ENCODE results near the gene RTN4R. TPM values are rescaled to one million over a fixed set of nuclear protein-coding genes. Genes with fewer than 3 reads are reported as not detected.

Gene RTN4R
- total RNA-seq, 4 donors from 2014 or later, result 5.0 to 12.9 TPM; not detected in 2

- intact Hi-C loops (cut with DNase I; ENCODE audit: low total_unique reads), result no loop called here
Observed at GRCh38 chr22:20259327-20259688, 8.8 kb downstream of the RTN4R start.

GRCh38 chr22:20258584-20259326, 9.4 kb downstream of the RTN4R start:
- no peak for TF ChIP-seq POLR2A (IDR thresholded peaks at IDR 0.05)
- TF ChIP-seq CTCF (IDR thresholded peaks at IDR 0.05), result no peak
- intact Hi-C loops (cut with DNase I; ENCODE audit: low total_unique reads), result no loop called here
- H3K9me3 ChIP-seq, result no peaks in the 10 kb centered on the region
- no peak overlapping the region for H3K27ac ChIP-seq
- H3K4me1 ChIP-seq, result no peaks in the 10 kb centered on the region
- no peak for DNase-seq
- no peaks in the 10 kb centered on the region for H3K27me3 ChIP-seq
- no peak overlapping the region for H3K4me3 ChIP-seq
- no peaks in the 10 kb centered on the region for H3K36me3 ChIP-seq

More at GRCh38 chr22:20259327-20259688, 8.8 kb downstream of the RTN4R start:
- DNase-seq, result no peak
- H3K9me3 ChIP-seq, result no peaks in the 10 kb centered on the region
- H3K4me1 ChIP-seq, result no peaks in the 10 kb centered on the region
- no peaks in the 10 kb centered on the region for H3K36me3 ChIP-seq
- TF ChIP-seq CTCF (IDR thresholded peaks at IDR 0.05) (no peak), POLR2A (IDR thresholded peaks at IDR 0.05) (no peak)
- no peaks in the 10 kb centered on the region for H3K27me3 ChIP-seq
- H3K27ac ChIP-seq, result no peak overlapping the region
- H3K4me3 ChIP-seq, result no peak overlapping the region

- intact Hi-C loops (cut with DNase I; ENCODE audit: low total_unique reads), result no loop called here
- Histone ChIP-seq H3K27me3 (no peaks in the 10 kb centered on the region), H3K4me3 (no peak overlapping the region), H3K27ac (no peak overlapping the region), H3K9me3 (no peaks in the 10 kb centered on the region), H3K4me1 (no peaks in the 10 kb centered on the region), H3K36me3 (no peaks in the 10 kb centered on the region)
- TF ChIP-seq CTCF (IDR thresholded peaks at IDR 0.05) (no peak), POLR2A (IDR thresholded peaks at IDR 0.05) (no peak)
- DNase-seq, result no peak
Observed at GRCh38 chr22:20258021-20258299, 10.2 kb downstream of the RTN4R start.

GRCh38 chr22:20257212-20258020, 10.7 kb downstream of the RTN4R start:
- H3K36me3 ChIP-seq, result no peaks in the 10 kb centered on the region
- no peaks in the 10 kb centered on the region for H3K9me3 ChIP-seq
- no peak for DNase-seq
- intact Hi-C loops (cut with DNase I; ENCODE audit: low total_unique reads), result no loop called here
- H3K27me3 ChIP-seq, result no peaks in the 10 kb centered on the region
- TF ChIP-seq POLR2A (IDR thresholded peaks at IDR 0.05), result no peak
- TF ChIP-seq CTCF (IDR thresholded peaks at IDR 0.05), result no peak
- no peaks in the 10 kb centered on the region for H3K4me1 ChIP-seq
- H3K4me3 ChIP-seq, result no peak overlapping the region
- H3K27ac ChIP-seq, result no peak overlapping the region

- Histone ChIP-seq H3K27me3 (no peaks in the 10 kb centered on the region), H3K4me3 (no peak overlapping the region), H3K4me1 (no peaks in the 10 kb centered on the region), H3K36me3 (no peaks in the 10 kb centered on the region), H3K27ac (no peak overlapping the region), H3K9me3 (no peaks in the 10 kb centered on the region)
- intact Hi-C loops (cut with DNase I; ENCODE audit: low total_unique reads), result no loop called here
- TF ChIP-seq CTCF (IDR thresholded peaks at IDR 0.05) (no peak), POLR2A (IDR thresholded peaks at IDR 0.05) (no peak)
- no peak for DNase-seq
Observed at GRCh38 chr22:20256551-20257211, 11.4 kb downstream of the RTN4R start.

Data from uterus (tissue), 4 donors.